T-helper 2 cell treated with Interferon-gamma antibody and Interleukin-4, amounts not matched to agents 5 μg/mL and 100 μg/mL, for 36 hours (primary cell): ENCODE measurements around the gene SHISA6.
"Not testable (repeated sequence)": the region's sequence is repeated elsewhere in the genome, so short reads cannot be mapped to it uniquely, and the experiment has no call there.

Source experiments
- DNase-seq: peaks from one replicate; pipeline ENCODE4 v3.0.0; 2021; ENCODE audit warnings: low spot score
- H3K27ac Mint-ChIP-seq: one replicate; pipeline ENCODE4 v1.8.0; 2021; ENCODE audit warnings: mild to moderate bottlenecking, mixed read lengths
- H3K27me3 Mint-ChIP-seq: one replicate; pipeline ENCODE4 v1.8.0; 2021; ENCODE audit warnings: low read depth, mixed read lengths
- H3K36me3 Mint-ChIP-seq: one replicate; pipeline ENCODE4 v1.8.0; 2021; ENCODE audit warnings: low read depth, mixed read lengths
- H3K4me1 Mint-ChIP-seq: one replicate; pipeline ENCODE4 v1.8.0; 2021; ENCODE audit warnings: low read depth, mixed read lengths
- H3K4me3 Mint-ChIP-seq: one replicate; pipeline ENCODE4 v1.8.0; 2022; ENCODE audit warnings: mild to moderate bottlenecking, moderate library complexity, mixed read lengths
- H3K9me3 Mint-ChIP-seq: one replicate; pipeline ENCODE4 v1.8.0; 2021; ENCODE audit warnings: mixed read lengths

SHISA6 gene

GRCh38 chr17:11301874-11302273 lies 60.9 kb downstream of the SHISA6 start:
- H3K27ac Mint-ChIP-seq, H3K27me3 Mint-ChIP-seq, DNase-seq, H3K4me1 Mint-ChIP-seq, H3K4me3 Mint-ChIP-seq, H3K36me3 Mint-ChIP-seq: not testable (repeated sequence)
- H3K9me3 Mint-ChIP-seq, result peaks cover 17% of the 10 kb centered on the region

- H3K4me1 Mint-ChIP-seq, result no peaks in the 10 kb centered on the region
- no peak for DNase-seq
- no peaks in the 10 kb centered on the region for H3K27me3 Mint-ChIP-seq
- H3K36me3 Mint-ChIP-seq, result no peaks in the 10 kb centered on the region
- no peak overlapping the region for H3K27ac Mint-ChIP-seq
- H3K9me3 Mint-ChIP-seq, result peaks cover 22% of the 10 kb centered on the region
- H3K4me3 Mint-ChIP-seq, result no peak overlapping the region
These were observed 61.6 kb downstream of the SHISA6 start for GRCh38 chr17:11302401-11303186.

- Mint-ChIP-seq H3K4me3 (no peak overlapping the region), H3K36me3 (no peaks in the 10 kb centered on the region), H3K9me3 (peaks cover 25% of the 10 kb centered on the region), H3K4me1 (no peaks in the 10 kb centered on the region), H3K27me3 (no peaks in the 10 kb centered on the region), H3K27ac (no peak overlapping the region)
- no peak for DNase-seq
These were observed 62.9 kb downstream of the SHISA6 start for GRCh38 chr17:11303773-11304394.

GRCh38 chr17:11304568-11304967 lies 63.6 kb downstream of the SHISA6 start:
- Mint-ChIP-seq H3K27ac (no peak overlapping the region), H3K4me1 (no peaks in the 10 kb centered on the region), H3K27me3 (no peaks in the 10 kb centered on the region), H3K36me3 (no peaks in the 10 kb centered on the region), H3K9me3 (peaks cover 28% of the 10 kb centered on the region), H3K4me3 (no peak overlapping the region)
- DNase-seq, result no peak

- Mint-ChIP-seq H3K4me1 (no peaks in the 10 kb centered on the region), H3K27ac (no peak overlapping the region), H3K27me3 (no peaks in the 10 kb centered on the region), H3K36me3 (no peaks in the 10 kb centered on the region), H3K4me3 (no peak overlapping the region), H3K9me3 (peaks cover 36% of the 10 kb centered on the region)
- no peak for DNase-seq
These were observed 64.5 kb downstream of the SHISA6 start for GRCh38 chr17:11305524-11305923.

- no peak overlapping the region for H3K4me3 Mint-ChIP-seq
- no peak overlapping the region for H3K27ac Mint-ChIP-seq
- no peaks in the 10 kb centered on the region for H3K27me3 Mint-ChIP-seq
- H3K9me3 Mint-ChIP-seq, result peaks cover 37% of the 10 kb centered on the region
- no peaks in the 10 kb centered on the region for H3K36me3 Mint-ChIP-seq
- H3K4me1 Mint-ChIP-seq, result no peaks in the 10 kb centered on the region
- DNase-seq, result no peak
These were observed 67.5 kb downstream of the SHISA6 start for GRCh38 chr17:11308531-11308930.

GRCh38 chr17:11309033-11309432 lies 68.0 kb downstream of the SHISA6 start:
- H3K27ac Mint-ChIP-seq, result no peak overlapping the region
- peaks cover 37% of the 10 kb centered on the region for H3K9me3 Mint-ChIP-seq
- no peak for DNase-seq
- no peaks in the 10 kb centered on the region for H3K4me1 Mint-ChIP-seq
- no peak overlapping the region for H3K4me3 Mint-ChIP-seq
- no peaks in the 10 kb centered on the region for H3K36me3 Mint-ChIP-seq
- no peaks in the 10 kb centered on the region for H3K27me3 Mint-ChIP-seq

- Mint-ChIP-seq H3K27me3 (no peaks in the 10 kb centered on the region), H3K36me3 (no peaks in the 10 kb centered on the region), H3K27ac (no peak overlapping the region), H3K4me3 (no peak overlapping the region), H3K9me3 (peaks cover 32% of the 10 kb centered on the region), H3K4me1 (no peaks in the 10 kb centered on the region)
- no peak for DNase-seq
These were observed 68.8 kb downstream of the SHISA6 start for GRCh38 chr17:11309850-11310249.

- not testable (repeated sequence) for DNase-seq, H3K36me3 Mint-ChIP-seq, H3K9me3 Mint-ChIP-seq, H3K4me3 Mint-ChIP-seq, H3K4me1 Mint-ChIP-seq, H3K27me3 Mint-ChIP-seq, H3K27ac Mint-ChIP-seq
These were observed 75.4 kb downstream of the SHISA6 start for GRCh38 chr17:11316451-11316850.

GRCh38 chr17:11318207-11318606 lies 77.2 kb downstream of the SHISA6 start:
- H3K36me3 Mint-ChIP-seq, result no peaks in the 10 kb centered on the region
- no peak overlapping the region for H3K4me3 Mint-ChIP-seq
- no peak overlapping the region for H3K27ac Mint-ChIP-seq
- peaks cover 14% of the 10 kb centered on the region for H3K9me3 Mint-ChIP-seq
- no peaks in the 10 kb centered on the region for H3K4me1 Mint-ChIP-seq
- no peak for DNase-seq
- H3K27me3 Mint-ChIP-seq, result no peaks in the 10 kb centered on the region

- H3K9me3 Mint-ChIP-seq, result peaks cover 19% of the 10 kb centered on the region
These were observed 78.9 kb downstream of the SHISA6 start for GRCh38 chr17:11319894-11320293.

GRCh38 chr17:11324021-11324420 lies 83.0 kb downstream of the SHISA6 start:
- no peak overlapping the region for H3K27ac Mint-ChIP-seq
- H3K36me3 Mint-ChIP-seq, result no peaks in the 10 kb centered on the region
- no peak for DNase-seq
- no peaks in the 10 kb centered on the region for H3K4me1 Mint-ChIP-seq
- H3K4me3 Mint-ChIP-seq, result no peak overlapping the region
- no peaks in the 10 kb centered on the region for H3K27me3 Mint-ChIP-seq
- H3K9me3 Mint-ChIP-seq, result peaks cover 23% of the 10 kb centered on the region

More at GRCh38 chr17:11319894-11320293, 78.9 kb downstream of the SHISA6 start:
- Mint-ChIP-seq H3K27ac (no peak overlapping the region), H3K4me3 (no peak overlapping the region), H3K4me1 (no peaks in the 10 kb centered on the region), H3K27me3 (no peaks in the 10 kb centered on the region), H3K36me3 (no peaks in the 10 kb centered on the region)
- no peak for DNase-seq

- Mint-ChIP-seq H3K4me3 (no peak overlapping the region), H3K4me1 (no peaks in the 10 kb centered on the region), H3K27ac (no peak overlapping the region), H3K27me3 (no peaks in the 10 kb centered on the region), H3K9me3 (peaks cover 23% of the 10 kb centered on the region), H3K36me3 (no peaks in the 10 kb centered on the region)
- DNase-seq, result no peak
These were observed 83.9 kb downstream of the SHISA6 start for GRCh38 chr17:11324846-11325420.

- Mint-ChIP-seq H3K36me3 (no peaks in the 10 kb centered on the region), H3K4me3 (no peak overlapping the region), H3K27ac (no peak overlapping the region)
These were observed 85.5 kb downstream of the SHISA6 start for GRCh38 chr17:11326492-11326891.

More at GRCh38 chr17:11326492-11326891, 85.5 kb downstream of the SHISA6 start:
- Mint-ChIP-seq H3K9me3 (peaks cover 22% of the 10 kb centered on the region), H3K27me3 (no peaks in the 10 kb centered on the region), H3K4me1 (no peaks in the 10 kb centered on the region)
- no peak for DNase-seq
